HG03095 (cell line): ENCODE data around the gene PTPRG.

Experiments used
- ATAC-seq: cut with Tn5 transposase; IDR thresholded peaks from one replicate; pipeline ENCODE4 v1.9.1; 2021; ENCODE audit warnings: moderate library complexity; ENCODE audit not compliant: unreplicated experiment

PTPRG gene

DNA sequence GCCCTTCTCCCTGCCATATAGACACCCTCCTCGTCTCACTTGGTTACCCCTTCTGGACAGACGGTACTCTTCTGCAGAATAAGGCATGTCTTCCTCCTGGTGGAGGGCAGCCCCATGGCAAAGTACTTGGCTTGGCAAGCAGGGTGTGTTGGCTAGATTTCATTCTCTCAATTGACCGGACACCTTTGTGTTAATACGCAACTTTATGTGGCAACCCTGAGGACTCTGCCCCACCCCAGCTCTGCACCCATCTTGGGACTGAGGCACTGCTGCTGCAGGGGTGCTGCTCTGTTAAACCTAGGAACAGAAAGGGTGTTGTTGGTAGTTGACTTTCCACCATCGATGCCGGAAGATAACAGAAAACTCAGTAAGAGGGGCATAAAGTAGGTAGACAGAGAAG lies 55.2 kb downstream of the PTPRG start:
- ATAC-seq = no peak

DNA sequence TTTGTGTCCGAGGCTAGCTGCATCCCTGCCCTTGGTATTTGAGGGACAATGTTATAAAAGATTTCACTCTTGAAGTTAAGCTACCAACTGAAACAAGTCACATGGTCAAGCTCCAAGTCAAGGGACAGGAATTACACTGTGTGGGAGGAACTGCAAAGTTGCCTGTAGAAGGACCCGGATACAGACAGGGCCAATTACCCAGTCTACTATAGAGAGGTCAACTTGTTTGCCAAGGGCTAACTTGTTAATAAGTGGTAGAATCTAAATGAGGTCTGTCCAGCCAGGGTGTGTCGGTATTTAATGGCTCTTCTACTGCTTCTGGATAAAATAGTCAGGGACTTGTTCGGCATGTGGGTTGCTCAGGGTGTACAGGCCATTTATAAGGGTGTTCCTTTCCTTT lies 55.7 kb downstream of the PTPRG start:
- no peak for ATAC-seq

DNA sequence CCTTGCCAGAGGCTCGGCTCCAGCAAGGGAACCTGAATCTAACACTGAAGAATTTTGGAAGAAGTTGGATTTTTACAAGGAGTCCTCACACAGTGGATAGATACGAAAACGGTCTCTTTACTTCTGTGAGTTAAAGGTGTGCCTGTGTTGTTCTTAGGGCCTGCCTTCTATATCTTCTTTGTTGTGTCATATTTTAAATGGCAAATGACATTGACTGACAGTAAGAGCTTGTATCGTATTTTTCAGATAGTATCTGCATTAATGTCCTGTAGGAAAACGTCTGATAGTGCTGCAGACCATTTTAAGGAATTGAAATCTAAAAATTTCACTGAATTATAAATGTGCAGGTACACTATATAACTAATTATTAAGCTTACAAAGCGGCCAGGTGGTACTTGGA lies 56.3 kb downstream of the PTPRG start:
- ATAC-seq = no peak

DNA sequence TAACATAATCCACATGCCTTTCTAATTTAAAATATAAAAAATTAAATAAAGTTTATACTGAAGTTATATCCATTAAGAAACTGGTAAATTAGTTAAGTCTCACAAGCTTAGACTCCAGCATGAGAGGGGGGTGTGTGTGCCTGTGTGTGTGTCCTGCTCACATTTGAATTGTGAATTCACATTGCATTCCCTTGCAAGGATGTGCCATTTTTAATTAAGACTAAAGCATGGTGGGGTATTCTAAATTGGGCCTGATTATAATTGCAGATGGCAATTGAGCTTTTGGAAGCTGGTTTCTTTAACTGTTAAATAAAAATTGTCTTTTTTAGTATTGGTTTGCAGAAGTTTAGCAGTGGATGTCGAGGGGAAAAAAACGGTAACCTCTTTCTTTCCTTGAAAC lies 56.9 kb downstream of the PTPRG start:
- no peak for ATAC-seq

DNA sequence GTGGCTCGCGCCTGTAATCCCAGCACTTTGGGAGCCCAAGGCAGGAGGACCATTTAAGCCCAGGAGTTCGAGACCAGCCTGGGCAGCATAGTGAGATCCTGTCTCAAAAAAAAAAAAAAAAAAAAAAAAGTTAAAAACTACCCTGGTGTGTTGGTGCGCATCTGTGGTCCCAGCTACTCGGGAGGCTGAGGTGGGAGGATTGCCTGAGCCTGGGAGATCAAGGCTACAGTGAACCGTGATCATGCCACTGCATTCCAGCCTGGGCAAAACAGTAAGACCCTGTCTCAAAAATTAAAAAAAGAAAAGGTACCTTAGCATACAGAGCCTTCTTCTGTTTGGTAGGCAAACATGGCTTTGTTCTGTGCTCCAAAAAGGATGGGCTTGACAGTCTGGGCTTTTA lies 57.5 kb downstream of the PTPRG start:
- no peak for ATAC-seq

DNA sequence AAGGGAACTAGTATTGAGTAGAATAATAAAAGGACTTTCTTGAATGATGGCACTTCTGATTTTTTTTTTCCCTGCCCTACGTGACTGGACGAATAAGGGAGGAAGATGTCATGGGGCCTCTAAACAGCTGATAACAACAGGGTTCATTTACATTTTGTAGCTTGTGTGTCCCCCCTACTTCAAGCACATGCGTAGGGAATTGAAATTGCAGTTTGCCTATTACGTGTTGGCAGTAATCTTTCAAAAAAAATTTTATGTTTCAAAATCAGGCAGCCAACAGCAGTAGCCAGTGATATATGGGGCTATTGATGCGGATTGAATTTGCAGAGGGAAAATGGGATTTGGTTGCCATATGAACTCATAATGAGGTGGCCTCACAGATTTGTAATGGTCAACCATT lies 58.7 kb downstream of the PTPRG start:
- no peak for ATAC-seq

DNA sequence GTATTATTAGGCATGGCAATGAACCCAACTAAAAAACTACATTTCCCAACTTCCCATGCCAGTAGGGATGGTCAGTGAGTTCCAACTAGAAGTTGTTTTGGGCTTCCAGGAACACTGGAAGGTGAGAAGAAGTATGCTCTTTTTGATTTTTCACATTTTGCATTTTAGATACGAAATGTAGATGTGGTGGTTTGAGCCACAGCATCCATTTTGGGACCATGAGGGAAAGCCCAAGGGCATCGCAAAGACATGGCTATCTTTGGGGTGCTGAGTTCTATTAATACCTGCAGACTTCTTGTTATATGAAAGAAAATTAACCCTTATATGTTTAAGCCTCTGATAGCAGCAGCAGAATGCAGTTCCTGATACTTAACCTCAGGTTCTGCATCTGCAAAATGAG lies 62.9 kb downstream of the PTPRG start:
- no peak for ATAC-seq

DNA sequence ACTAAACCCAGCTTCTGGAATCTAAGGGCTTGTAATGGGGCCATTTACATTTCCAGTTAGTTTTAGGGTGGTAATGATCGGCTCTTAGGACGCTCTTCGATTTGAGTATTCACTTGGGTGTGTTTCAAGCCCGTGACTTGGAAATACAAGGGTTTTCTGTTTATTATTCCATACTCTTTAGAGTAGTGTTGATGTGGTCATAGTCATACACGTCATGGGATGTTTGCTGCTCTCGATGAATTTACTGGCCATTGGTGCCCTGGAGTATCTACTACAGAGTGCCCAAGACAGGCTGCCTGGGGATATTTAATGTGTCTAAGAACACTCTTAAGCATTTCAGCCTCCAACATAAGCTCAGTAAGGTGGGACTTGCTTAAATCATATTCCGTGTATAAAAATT lies 64.1 kb downstream of the PTPRG start:
- no peak for ATAC-seq

DNA sequence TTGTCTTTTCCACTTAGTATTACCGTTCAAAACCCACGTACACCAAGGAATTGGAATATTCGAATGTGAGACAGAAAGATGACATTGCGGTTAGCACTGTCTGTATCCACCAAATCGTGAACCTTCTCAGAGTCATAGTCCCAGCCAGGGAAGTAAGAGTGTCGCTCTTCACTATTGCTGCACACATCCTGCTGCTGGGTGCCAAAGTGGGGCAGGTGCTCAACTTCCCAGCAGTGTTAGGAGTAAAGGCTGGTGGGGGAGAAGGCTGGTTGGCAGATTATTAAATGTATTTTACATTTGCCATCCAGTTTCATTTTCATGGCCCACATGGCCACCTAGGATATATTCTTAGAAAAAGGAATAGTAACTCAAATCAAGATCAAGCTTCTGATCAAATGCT lies 65.1 kb downstream of the PTPRG start:
- no peak for ATAC-seq

DNA sequence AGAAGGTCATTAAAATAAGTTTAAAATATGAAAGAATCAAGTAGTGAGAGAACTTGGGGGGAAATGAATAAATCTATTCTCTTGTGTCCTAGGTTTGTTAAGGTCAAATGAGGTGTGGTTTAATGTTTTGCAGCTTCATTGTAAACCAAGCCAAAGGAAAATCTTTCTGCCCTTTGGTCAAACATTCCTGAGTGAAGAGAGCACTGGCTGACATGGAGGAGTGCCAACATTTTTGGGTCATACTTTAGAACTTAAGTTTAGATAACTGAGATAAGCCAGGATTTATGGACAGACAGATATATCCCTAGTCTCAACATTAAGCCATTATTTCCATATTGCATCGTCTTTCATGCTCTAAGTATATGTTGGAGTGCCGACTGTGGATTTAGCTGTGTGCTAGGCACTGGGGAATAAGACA lies 66.4 kb downstream of the PTPRG start:
- ATAC-seq = no peak

DNA sequence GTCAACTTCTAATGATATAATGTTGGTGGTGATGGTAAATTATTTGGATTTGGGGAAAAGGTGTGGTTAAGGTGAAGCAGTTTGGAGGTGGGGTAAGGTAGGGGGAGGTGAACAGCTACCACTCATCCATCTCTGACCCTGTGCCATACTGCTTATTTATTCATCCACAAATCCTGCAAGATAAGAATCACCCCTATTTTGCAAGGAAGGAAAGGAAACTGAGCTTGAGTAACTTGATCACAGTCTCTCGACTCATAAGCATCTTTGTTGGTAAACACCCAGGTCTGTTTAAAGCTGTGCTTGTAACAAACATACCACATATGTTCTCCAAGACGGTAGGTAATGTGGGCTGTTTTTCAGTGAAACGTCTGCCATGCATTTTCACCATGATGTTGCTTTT lies 67.3 kb downstream of the PTPRG start:
- ATAC-seq = no peak

DNA sequence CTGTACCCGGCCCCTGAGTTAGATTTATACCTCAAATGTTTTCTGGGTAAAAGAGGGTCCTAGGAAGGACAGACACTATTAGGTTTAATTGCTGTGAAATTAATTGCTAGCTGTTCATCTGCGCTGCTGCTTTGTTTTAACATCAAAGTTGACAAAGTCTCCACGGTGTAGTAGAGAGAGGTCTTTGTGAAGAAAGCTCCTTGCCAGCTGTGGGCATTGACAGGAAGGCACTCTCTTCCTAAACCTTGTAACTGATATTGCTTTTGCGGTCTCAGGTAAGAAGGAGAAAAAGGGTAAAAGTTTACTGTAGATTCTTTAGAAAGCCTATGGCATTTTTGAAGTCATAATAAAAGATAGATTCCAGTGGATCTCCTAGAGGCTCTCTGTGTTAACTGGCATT lies 68.1 kb downstream of the PTPRG start:
- ATAC-seq = no peak

DNA sequence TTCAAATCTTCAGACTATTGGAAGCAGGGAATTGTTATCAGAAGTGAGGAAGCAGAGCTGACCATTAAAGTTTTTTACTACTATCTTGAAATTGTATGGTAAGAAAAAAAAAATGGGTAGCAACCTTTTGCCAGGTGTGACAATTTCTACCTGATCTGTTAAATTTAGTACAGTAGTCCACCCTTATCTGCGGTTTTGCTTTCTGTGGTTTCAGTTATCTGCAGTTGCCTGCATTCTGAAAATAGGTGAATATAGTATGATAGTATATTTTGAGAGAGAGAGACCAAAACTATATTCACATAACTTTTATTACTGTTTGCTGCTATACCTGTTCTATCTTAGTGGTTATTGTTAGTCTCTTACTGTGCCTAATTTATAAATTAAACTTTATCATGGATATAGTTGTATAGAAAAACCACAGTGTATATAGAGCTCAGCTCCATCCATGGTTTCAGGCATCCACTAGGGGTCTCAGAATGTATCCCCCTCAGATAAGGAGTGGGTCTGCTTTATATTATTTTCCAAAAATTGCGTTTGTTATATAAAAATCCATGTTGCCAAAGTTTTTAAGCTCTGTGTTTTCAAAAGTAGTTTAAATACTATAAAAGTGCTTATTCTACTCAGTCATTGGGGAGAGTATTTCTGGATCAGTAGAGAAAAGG lies 69.9 kb downstream of the PTPRG start:
- peak; percentile 60 for ATAC-seq

DNA sequence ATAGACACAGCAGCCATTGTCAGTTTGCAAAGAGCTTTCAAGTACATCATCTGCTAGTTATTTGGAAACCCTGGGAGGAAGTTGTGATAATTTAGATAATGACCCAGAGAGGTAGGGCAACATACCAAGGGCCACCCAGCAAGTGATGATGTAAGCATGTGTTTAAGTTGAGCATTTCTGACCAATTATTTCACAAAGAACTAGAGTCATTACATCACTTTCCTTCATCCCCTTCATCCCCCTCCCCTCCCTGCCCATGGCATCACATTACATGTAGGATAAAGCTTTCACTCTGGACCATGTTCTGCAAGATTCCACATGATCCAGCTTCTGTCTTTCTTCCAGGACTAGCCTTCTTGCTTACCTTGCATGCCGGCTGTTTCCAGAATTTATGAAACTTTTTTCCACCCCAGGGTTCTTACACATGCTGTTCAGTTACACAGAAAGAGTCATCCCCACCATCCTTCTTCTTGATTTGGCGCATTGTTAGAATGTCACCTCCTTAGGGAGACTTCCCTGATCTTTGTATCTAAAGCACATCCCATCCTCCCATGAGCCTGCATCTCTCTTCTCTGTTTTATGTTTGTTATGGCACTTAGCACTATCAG lies 71.3 kb downstream of the PTPRG start:
- no peak for ATAC-seq

DNA sequence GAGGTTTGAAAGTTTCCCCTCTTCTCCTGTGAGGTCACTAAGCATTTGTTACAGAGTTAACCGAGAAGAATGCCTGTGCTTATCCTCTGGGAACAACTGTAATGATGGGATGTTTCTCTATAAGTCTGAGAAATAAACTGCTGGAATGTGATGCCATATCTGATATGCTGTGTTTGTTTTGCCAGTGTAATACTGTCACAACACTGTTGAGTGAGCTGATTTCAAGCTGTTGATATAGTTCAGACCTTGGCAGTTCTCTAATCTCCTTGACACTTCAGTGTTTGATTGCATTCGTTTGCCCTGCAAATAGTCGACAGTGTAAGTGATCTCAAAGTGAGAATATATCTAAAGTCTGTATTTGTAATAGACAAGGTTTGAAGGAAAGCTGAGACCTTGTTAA lies 73.3 kb downstream of the PTPRG start:
- no peak for ATAC-seq

DNA sequence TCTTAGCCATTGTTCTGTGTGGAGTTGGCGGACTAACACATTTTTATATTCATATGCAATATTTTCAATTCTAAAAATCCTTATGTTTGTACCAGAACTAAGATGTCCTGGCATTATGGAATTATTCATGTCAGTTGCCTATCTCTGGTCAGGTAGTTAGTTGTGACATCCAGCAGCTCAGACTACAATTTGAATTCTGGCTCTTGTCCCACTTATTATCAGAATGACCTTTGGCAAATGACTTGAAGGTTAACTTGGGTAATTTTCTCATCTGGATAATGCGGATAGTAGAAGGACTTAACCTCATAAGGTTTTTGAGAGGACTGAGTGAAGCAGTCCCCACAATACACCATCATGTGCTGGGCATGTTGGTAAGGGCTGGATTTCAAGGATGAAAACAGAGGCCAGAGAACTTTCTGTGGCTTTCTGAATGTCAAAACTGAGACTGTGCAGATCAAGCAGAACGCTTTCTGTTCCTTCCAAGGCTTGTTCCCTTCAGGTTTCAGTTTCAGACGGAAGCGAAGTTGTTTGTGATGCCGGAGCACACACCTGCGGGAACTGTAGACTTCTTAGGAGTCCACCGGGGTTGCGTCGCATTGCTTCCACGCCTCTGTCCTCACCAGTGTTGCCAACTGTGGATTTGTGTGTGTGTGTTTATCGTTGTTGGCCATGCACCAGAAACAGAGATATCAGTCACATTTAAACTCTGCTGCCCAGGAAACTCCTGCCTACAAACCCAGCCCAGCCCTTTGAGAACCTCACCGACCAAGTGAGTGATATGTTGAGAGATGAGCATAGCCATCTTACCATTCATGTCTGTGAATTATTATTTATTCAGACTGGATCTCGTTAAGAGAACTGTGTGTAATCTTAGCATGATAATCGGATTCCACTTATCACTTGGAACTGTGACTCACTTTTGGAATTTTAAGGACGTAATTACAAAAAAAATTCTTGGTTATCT lies 76.0 kb downstream of the PTPRG start:
- ATAC-seq = peak; percentile 94

DNA sequence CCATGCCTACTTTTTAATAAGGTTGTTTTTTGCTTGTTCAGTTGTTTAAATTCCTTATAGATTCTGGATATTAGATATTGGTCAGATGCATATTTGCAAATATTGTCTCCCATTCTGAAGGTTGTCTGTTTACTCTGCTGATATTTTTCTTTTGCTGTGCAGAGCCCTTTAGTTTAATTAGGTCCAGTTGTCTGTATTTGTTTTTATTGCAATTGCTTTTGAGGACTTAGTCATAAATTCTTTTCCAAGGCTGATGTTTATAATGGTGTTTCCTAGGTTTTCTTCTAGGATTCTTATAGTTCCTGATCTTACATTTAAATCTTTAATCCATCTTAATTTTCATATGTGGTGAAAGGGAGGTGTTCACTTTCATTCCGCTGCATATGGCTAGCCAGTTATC lies 77.4 kb downstream of the PTPRG start:
- ATAC-seq = no peak

DNA sequence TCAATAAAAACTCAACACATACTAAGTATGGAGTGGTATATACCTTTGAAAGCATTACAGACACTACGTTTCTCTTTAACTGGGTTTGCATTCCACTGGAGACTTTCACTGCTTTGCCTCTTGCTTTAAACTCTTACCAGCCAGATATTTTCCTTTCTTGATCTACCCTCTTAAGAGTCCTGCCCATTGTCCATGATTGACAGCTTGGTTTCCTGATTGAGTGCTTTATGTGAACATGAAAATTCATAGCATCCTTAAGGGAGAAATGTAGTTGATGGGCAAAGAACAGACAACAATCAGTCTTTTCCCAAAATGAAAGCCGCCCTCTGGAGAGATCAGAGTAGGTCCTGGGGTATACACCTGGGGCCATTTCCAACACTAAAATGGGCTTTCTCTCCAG lies 78.6 kb downstream of the PTPRG start:
- ATAC-seq = no peak

DNA sequence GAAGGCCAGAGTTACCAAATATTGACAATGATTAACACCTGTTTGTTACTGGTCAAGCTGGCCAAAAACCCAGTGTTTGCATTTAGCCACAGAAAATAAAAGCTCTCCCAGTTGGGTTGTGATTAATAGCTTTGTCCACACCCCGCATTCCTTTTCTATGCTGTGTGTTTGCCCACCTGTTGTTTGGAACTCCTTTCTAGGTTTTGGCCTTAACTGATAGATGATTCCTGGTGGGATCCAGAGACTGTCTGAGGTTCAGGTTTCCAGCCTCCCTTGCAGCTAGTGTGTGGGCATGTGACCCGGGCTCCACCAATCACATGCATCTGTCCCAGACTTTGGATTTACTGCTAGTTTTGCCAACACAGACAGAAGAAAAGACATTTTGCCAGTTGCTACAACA lies 83.8 kb downstream of the PTPRG start:
- ATAC-seq = no peak

DNA sequence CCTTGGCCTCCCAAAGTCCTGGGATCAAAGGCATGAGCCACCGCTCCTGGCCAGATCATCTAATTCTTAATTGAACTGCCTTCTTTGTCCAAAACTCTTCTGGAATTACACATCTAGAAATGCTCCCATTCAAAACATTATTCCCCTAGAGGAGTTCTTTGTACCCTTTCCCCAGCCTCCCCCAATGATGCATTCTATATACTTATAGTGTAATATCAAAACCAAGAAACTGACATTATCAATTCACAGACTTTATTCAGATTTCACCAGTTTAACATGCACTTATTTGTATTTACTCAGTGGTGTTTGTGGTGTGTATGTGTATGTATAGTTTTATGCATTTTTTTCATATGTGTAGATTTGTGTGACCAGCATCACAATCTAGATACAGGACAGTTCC lies 85.0 kb downstream of the PTPRG start:
- no peak for ATAC-seq

DNA sequence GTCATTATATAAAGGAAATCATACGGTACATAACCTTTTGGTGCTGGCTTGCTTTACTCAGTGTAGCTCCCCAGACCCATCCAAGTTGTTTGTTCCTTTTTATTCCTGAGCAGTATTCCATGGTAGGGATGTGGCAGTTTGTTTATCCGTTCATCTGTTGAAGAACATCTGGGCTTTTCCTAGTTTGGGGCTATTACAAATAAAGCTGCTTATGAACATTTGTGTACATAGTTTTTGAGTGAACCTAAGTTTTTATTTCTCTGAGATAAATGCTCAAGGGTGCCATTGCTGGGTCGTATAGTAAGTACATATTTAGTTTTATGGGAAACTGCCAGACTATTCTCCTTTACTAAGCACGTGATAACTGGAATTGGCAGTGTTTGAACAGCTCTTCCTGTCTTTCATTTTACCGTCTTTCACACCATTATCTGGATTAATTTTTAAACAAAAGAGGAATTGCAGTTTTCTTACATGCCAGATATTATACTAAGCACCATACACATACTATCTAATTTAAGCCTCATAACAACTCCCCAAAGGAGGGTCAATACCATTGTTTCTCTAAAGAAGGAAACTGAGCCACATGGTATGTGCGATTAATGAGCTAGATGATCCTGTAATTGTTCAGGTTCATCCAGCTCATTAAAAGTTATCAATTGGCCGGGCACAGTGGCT lies 85.6 kb downstream of the PTPRG start:
- ATAC-seq = no peak
